Measurements from ENCODE around the gene GNGT1.

- TF ChIP-seq, protein P1, sequence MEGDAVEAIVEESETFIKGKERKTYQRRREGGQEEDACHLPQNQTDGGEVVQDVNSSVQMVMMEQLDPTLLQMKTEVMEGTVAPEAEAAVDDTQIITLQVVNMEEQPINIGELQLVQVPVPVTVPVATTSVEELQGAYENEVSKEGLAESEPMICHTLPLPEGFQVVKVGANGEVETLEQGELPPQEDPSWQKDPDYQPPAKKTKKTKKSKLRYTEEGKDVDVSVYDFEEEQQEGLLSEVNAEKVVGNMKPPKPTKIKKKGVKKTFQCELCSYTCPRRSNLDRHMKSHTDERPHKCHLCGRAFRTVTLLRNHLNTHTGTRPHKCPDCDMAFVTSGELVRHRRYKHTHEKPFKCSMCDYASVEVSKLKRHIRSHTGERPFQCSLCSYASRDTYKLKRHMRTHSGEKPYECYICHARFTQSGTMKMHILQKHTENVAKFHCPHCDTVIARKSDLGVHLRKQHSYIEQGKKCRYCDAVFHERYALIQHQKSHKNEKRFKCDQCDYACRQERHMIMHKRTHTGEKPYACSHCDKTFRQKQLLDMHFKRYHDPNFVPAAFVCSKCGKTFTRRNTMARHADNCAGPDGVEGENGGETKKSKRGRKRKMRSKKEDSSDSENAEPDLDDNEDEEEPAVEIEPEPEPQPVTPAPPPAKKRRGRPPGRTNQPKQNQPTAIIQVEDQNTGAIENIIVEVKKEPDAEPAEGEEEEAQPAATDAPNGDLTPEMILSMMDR (IDR thresholded peaks at IDR 0.05), result no peak
- no peak for TF ChIP-seq NR3C1 (CRISPR knock-in tag; conservative IDR thresholded peaks at IDR 0.05; ENCODE audit: low read depth)
- TF ChIP-seq, protein P2, sequence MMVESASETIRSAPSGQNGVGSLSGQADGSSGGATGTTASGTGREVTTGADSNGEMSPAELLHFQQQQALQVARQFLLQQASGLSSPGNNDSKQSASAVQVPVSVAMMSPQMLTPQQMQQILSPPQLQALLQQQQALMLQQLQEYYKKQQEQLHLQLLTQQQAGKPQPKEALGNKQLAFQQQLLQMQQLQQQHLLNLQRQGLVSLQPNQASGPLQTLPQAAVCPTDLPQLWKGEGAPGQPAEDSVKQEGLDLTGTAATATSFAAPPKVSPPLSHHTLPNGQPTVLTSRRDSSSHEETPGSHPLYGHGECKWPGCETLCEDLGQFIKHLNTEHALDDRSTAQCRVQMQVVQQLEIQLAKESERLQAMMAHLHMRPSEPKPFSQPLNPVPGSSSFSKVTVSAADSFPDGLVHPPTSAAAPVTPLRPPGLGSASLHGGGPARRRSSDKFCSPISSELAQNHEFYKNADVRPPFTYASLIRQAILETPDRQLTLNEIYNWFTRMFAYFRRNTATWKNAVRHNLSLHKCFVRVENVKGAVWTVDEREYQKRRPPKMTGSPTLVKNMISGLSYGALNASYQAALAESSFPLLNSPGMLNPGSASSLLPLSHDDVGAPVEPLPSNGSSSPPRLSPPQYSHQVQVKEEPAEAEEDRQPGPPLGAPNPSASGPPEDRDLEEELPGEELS (CRISPR knock-in tag; IDR thresholded peaks at IDR 0.05), result peak; percentile 12; the same call in 1 of the 2 replicates
- no peak for TF ChIP-seq FOXK1 (CRISPR knock-in tag; IDR thresholded peaks at IDR 0.05)
- TF ChIP-seq USF1 (CRISPR knock-in tag; IDR thresholded peaks at IDR 0.05), result no peak
- no peak for TF ChIP-seq NR2C2 (CRISPR knock-in tag; IDR thresholded peaks at IDR 0.05)
- TF ChIP-seq EMX1 (CRISPR knock-in tag; IDR thresholded peaks at IDR 0.05), result no peak
- TF ChIP-seq, protein P3, sequence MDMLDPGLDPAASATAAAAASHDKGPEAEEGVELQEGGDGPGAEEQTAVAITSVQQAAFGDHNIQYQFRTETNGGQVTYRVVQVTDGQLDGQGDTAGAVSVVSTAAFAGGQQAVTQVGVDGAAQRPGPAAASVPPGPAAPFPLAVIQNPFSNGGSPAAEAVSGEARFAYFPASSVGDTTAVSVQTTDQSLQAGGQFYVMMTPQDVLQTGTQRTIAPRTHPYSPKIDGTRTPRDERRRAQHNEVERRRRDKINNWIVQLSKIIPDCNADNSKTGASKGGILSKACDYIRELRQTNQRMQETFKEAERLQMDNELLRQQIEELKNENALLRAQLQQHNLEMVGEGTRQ (CRISPR knock-in tag; IDR thresholded peaks at IDR 0.05), result no peak
- no peak; the same call in 1 of the 2 replicates for TF ChIP-seq ZNF232 (CRISPR knock-in tag; IDR thresholded peaks at IDR 0.05)
- TF ChIP-seq CREB1 (CRISPR knock-in tag; IDR thresholded peaks at IDR 0.05), result no peak
These were observed 16.3 kb upstream of the GNGT1 start for GRCh38 chr7:93890041-93890463.
